SK-N-SH (cell line): ENCODE data around the gene SMIM14. TPM values are rescaled to one million over a fixed set of nuclear protein-coding genes. Genes with fewer than 3 reads are reported as not detected.

Source experiments
- CTCF ChIA-PET: fragments of 300-600, 350-600 bp; formaldehyde crosslinking; extraction: SDS; loops from one replicate; lab custom pipeline; 2021; lab: Yijun Ruan, JAX
- POLR2A ChIA-PET: fragments of 350-600 bp; sonication (Branson Sonifier 250); formaldehyde crosslinking; extraction: SDS; loops from one replicate; lab custom pipeline; 2020; ENCODE audit warnings: antibody characterized with exemption, inconsistent platforms; lab: Yijun Ruan, JAX
- DNase-seq: peaks from one replicate; pipeline ENCODE4 v3.0.0; 2012
- H2AFZ ChIP-seq: fragments of 200-600 bp; sonication (generic); 2 replicates; pipeline ENCODE4 v1.8.1; 2016; ENCODE audit warnings: antibody characterized with exemption, mild to moderate bottlenecking, low read depth
- H3F3A ChIP-seq: fragments of 200-600 bp; sonication (generic); replicated peaks from 2 replicates; pipeline ENCODE3; 2016; ENCODE audit warnings: antibody characterized with exemption, mild to moderate bottlenecking; ENCODE audit not compliant: insufficient read depth
- H3K27ac ChIP-seq, 2 experiments: fragments of 200-500 bp in 1 of 2; fragments of 200-600 bp in 1 of 2; sonication (Bioruptor generic) in 1 of 2; sonication (generic), shearing (Covaris generic) in 1 of 2; 2 replicates each; pipeline versions ENCODE4 v1.5.1 to v1.6.1; 2014 to 2016; ENCODE audit warnings: low read depth in 2 of 2, inconsistent platforms in 1 of 2, low read length in 1 of 2, mild to moderate bottlenecking in 1 of 2, mixed read lengths in 1 of 2
- H3K27me3 ChIP-seq: fragments of 200-600 bp; sonication (generic), shearing (Covaris generic); 2 replicates; pipeline ENCODE4 v1.6.1; 2016; ENCODE audit warnings: mixed run types; ENCODE audit not compliant: insufficient read depth
- H3K36me3 ChIP-seq, 2 experiments: fragments of 200-500 bp in 1 of 2; fragments of 200-600 bp in 1 of 2; sonication (Bioruptor generic) in 1 of 2; sonication (generic) in 1 of 2; replicated peaks in 1 of 2; 2 replicates each; pipeline versions ENCODE3 to v1.5.1; 2014 to 2016; ENCODE audit warnings: low read length in 1 of 2, mild to moderate bottlenecking in 1 of 2; ENCODE audit not compliant: insufficient read depth in 2 of 2, control insufficient read depth in 1 of 2
- H3K4me1 ChIP-seq, 2 experiments: fragments of 200-500 bp in 1 of 2; fragments of 200-600 bp in 1 of 2; sonication (Bioruptor generic) in 1 of 2; sonication (generic), shearing (Covaris generic) in 1 of 2; 2 replicates each; pipeline versions ENCODE4 v1.5.1 to v1.6.1; 2014 to 2016; ENCODE audit warnings: low read depth in 1 of 2, low read length in 1 of 2, mixed run types in 1 of 2; ENCODE audit not compliant: insufficient read depth in 2 of 2, control insufficient read depth in 1 of 2
- H3K4me2 ChIP-seq: fragments of 200-600 bp; sonication (generic), shearing (Covaris generic); 2 replicates; pipeline ENCODE4 v1.6.1; 2017; ENCODE audit warnings: mixed run types
- H3K4me3 ChIP-seq, 2 experiments: fragments of 200-500 bp in 1 of 2; fragments of 200-600 bp in 1 of 2; sonication (Bioruptor generic) in 1 of 2; sonication (generic), shearing (Covaris generic) in 1 of 2; 2 replicates each; pipeline versions ENCODE4 v1.5.1 to v1.8.1; 2014 to 2016; ENCODE audit warnings: low read depth in 2 of 2, inconsistent platforms in 1 of 2, low read length in 1 of 2, mild to moderate bottlenecking in 1 of 2, mixed read lengths in 1 of 2, moderate library complexity in 1 of 2
- H3K79me2 ChIP-seq: fragments of 200-600 bp; sonication (generic); 2 replicates; pipeline ENCODE4 v1.8.1; 2017; ENCODE audit warnings: mild to moderate bottlenecking; ENCODE audit not compliant: insufficient read depth
- H3K9ac ChIP-seq: fragments of 200-600 bp; sonication (generic); 2 replicates; pipeline ENCODE4 v1.6.1; 2017; ENCODE audit warnings: mixed run types
- H3K9me2 ChIP-seq: fragments of 200-600 bp; sonication (generic); 2 replicates; pipeline ENCODE4 v1.6.1; 2017; ENCODE audit warnings: mixed run types
- H3K9me3 ChIP-seq: fragments of 200-600 bp; sonication (generic); 2 replicates; pipeline ENCODE4 v1.6.1; 2017; ENCODE audit warnings: mixed run types, mild to moderate bottlenecking, moderate library complexity
- H4K20me1 ChIP-seq: fragments of 200-600 bp; sonication (generic); 2 replicates; pipeline ENCODE4 v1.6.1; 2017; ENCODE audit warnings: mild to moderate bottlenecking, mixed run types; ENCODE audit not compliant: insufficient read depth
- CHD2 ChIP-seq: fragments of 150-350 bp; IDR thresholded peaks from 2 replicates; pipeline ENCODE4 v1.6.1; 2018; ENCODE audit warnings: low read length; ENCODE audit not compliant: partially characterized antibody
- CTCF ChIP-seq: fragments of 200-600 bp; sonication (generic); IDR thresholded peaks from 2 replicates; pipeline ENCODE4 v1.6.1; 2017; ENCODE audit warnings: antibody characterized with exemption, mild to moderate bottlenecking, moderate library complexity
- ELF1 ChIP-seq: IDR thresholded peaks from 2 replicates; pipeline ENCODE4 v1.4.0; 2012
- EP300 ChIP-seq, 2 experiments: IDR thresholded peaks; 2 replicates each; pipeline versions ENCODE4 v1.4.0 to v1.6.1; 2012; ENCODE audit warnings: borderline replicate concordance in 1 of 2, low read depth in 1 of 2, low read length in 1 of 2
- EZH2phosphoT487 ChIP-seq: fragments of 200-600 bp; sonication (generic); IDR thresholded peaks from 2 replicates; pipeline ENCODE4 v1.6.1; 2017; ENCODE audit warnings: low read depth, mixed run types, mild to moderate bottlenecking, antibody characterized with exemption, moderate library complexity, borderline replicate concordance
- FOSL2 ChIP-seq: IDR thresholded peaks from 2 replicates; pipeline ENCODE4 v1.4.0; 2012; ENCODE audit warnings: low read depth, mild to moderate bottlenecking, moderate library complexity, borderline replicate concordance
- FOXJ3 ChIP-seq: sonication (generic); formaldehyde crosslinking; IDR thresholded peaks from 2 replicates; pipeline ENCODE4 v1.5.1; 2020; ENCODE audit warnings: mild to moderate bottlenecking, missing genetic modification reagents
- FOXM1 ChIP-seq: IDR thresholded peaks from 2 replicates; pipeline ENCODE4 v1.4.0; 2012; ENCODE audit warnings: low read depth, mild to moderate bottlenecking
- GATA2 ChIP-seq: sonication (generic); formaldehyde crosslinking; IDR thresholded peaks from 2 replicates; pipeline ENCODE4 v1.5.0; 2020; ENCODE audit warnings: mild to moderate bottlenecking, missing genetic modification reagents
- JUND ChIP-seq: IDR thresholded peaks from 2 replicates; pipeline ENCODE4 v1.4.0; 2012
- MAX ChIP-seq: IDR thresholded peaks from 2 replicates; pipeline ENCODE4 v1.4.0; 2012; ENCODE audit warnings: low read depth
- MXI1 ChIP-seq: IDR thresholded peaks from 2 replicates; pipeline ENCODE4 v1.6.1; 2012; ENCODE audit warnings: mild to moderate bottlenecking, low read depth, low read length, improper control_type of control experiment
- NRF1 ChIP-seq: IDR thresholded peaks from 2 replicates; pipeline ENCODE4 v1.6.1; 2012; ENCODE audit warnings: low read depth, mild to moderate bottlenecking, low read length
- PBX3 ChIP-seq: IDR thresholded peaks from 2 replicates; pipeline ENCODE4; 2012
- POLR2AphosphoS5 ChIP-seq: IDR thresholded peaks from 2 replicates; pipeline ENCODE4 v1.6.1; 2012; ENCODE audit warnings: low read depth, low read length
- REST ChIP-seq: IDR thresholded peaks from 2 replicates; pipeline ENCODE4 v1.6.1; 2012; ENCODE audit warnings: mild to moderate bottlenecking, low read depth, low read length, moderate library complexity
- RXRA ChIP-seq: IDR thresholded peaks from 2 replicates; pipeline ENCODE4 v1.4.0; 2012; ENCODE audit warnings: low read depth, mild to moderate bottlenecking, borderline replicate concordance
- SMC3 ChIP-seq: IDR thresholded peaks from 2 replicates; pipeline ENCODE4 v1.6.1; 2012; ENCODE audit warnings: low read depth, low read length, improper control_type of control experiment
- TAF1 ChIP-seq: IDR thresholded peaks from 2 replicates; pipeline ENCODE4 v1.6.1; 2012; ENCODE audit warnings: low read depth, mild to moderate bottlenecking, low read length, moderate library complexity, borderline replicate concordance
- TCF12 ChIP-seq: IDR thresholded peaks from 2 replicates; pipeline ENCODE4 v1.4.0; 2012
- TEAD4 ChIP-seq: IDR thresholded peaks from 2 replicates; pipeline ENCODE4 v1.4.0; 2012; ENCODE audit warnings: mild to moderate bottlenecking, borderline replicate concordance; ENCODE audit not compliant: insufficient read depth
- USF2 ChIP-seq: fragments of 150-350 bp; IDR thresholded peaks from 2 replicates; pipeline ENCODE4 v1.6.1; 2017; ENCODE audit warnings: antibody characterized with exemption, low read length, low read depth, borderline replicate concordance
- WGBS: methylation state at CpG from one replicate; pipeline ENCODE4 v1.1.6; 2017; ENCODE audit warnings: low lambda C conversion rate; 5-methylcytosine and 5-hydroxymethylcytosine counted together
- polyA plus RNA-seq, 3 experiments: library from polyadenylated mRNA; depleted of rRNA; stranded (reverse); fragments of >200 nt; gene quantifications; 2 replicates each; pipeline ENCODE4 v1.2.3, GENCODE V29; 2012

Gene SMIM14
- polyA plus RNA-seq, 1 of the 3 experiments (the other 2 are of a cell fraction), result 12.6 TPM

- ChIA-PET POLR2A (no interaction called here), CTCF (no interaction called here)
- H4K20me1 ChIP-seq, result no peaks in the 10 kb centered on the region
- H3K4me3 ChIP-seq, result no peak overlapping the region
- TF ChIP-seq FOXJ3 (no peak), MXI1 (no peak), ELF1 (no peak), TCF12 (no peak), PBX3 (no peak), USF2 (no peak), JUND (no peak), CTCF (no peak), RXRA (no peak), NRF1 (no peak), EZH2phosphoT487 (no peak), FOSL2 (no peak), SMC3 (no peak)
- H3K4me1 ChIP-seq, result no peaks in the 10 kb centered on the region
- no peaks in the 10 kb centered on the region for H3K27me3 ChIP-seq
- no peak overlapping the region for H3K9ac ChIP-seq
- no peaks in the 10 kb centered on the region for H3K9me2 ChIP-seq
- H3K27ac ChIP-seq, result no peak overlapping the region
- 0 out of 2 replicates have a peak, but pooled peaks cover 4% of the 10 kb centered on the region for H3K79me2 ChIP-seq
- no peak for DNase-seq
- H3K36me3 ChIP-seq, result peaks cover 0 to 11% of the 10 kb centered on the region in 2 experiments
- no peak overlapping the region for H3K4me2 ChIP-seq
- H2AFZ ChIP-seq, result no peak overlapping the region
- H3F3A ChIP-seq, result no peaks in the 10 kb centered on the region
- 97% methylated on average over 3 of the region's 3 CpGs for WGBS
- H3K9me3 ChIP-seq, result no peaks in the 10 kb centered on the region
Measured at GRCh38 chr4:39555472-39555871, 83.2 kb downstream of the SMIM14 start.

GRCh38 chr4:39548425-39549067 is 90.1 kb downstream of the SMIM14 start:
- H3K27me3 ChIP-seq, result no peaks in the 10 kb centered on the region
- no peak overlapping the region for H3K4me2 ChIP-seq
- ChIA-PET CTCF (no interaction called here), POLR2A (no interaction called here)
- H4K20me1 ChIP-seq, result no peaks in the 10 kb centered on the region
- no peaks in the 10 kb centered on the region for H3K9me3 ChIP-seq
- H3K36me3 ChIP-seq, result peaks cover 0 to 6% of the 10 kb centered on the region in 2 experiments
- H3K4me1 ChIP-seq, result peaks cover 0 to 6% of the 10 kb centered on the region in 2 experiments; a peak in 1 of 4 replicates
- no peaks in the 10 kb centered on the region for H3K79me2 ChIP-seq
- DNase-seq, result no peak
- no peak overlapping the region for H3K9ac ChIP-seq
- peaks cover 12% of the 10 kb centered on the region for H3F3A ChIP-seq
- no peaks in the 10 kb centered on the region for H3K9me2 ChIP-seq
- H3K4me3 ChIP-seq, result no peak overlapping the region
- H2AFZ ChIP-seq, result no peak overlapping the region
- WGBS, result 88% methylated on average over 3 of the region's 3 CpGs
- H3K27ac ChIP-seq, result peak overlapping the region in 1 of 2 experiments; percentile 26; a peak in 1 of 4 replicates
- TF ChIP-seq MAX (no peak), FOXM1 (no peak), GATA2 (CRISPR knock-in tag) (no peak), JUND (no peak), TEAD4 (no peak), REST (no peak), RXRA (no peak), POLR2AphosphoS5 (no peak), EP300 (IDR thresholded peaks at IDR 0.05; ENCODE audit: borderline replicate concordance in 1 of 2, low read depth in 1 of 2, low read length in 1 of 2) (no peak), TAF1 (no peak), CHD2 (no peak)
